GM23338 (cell line): ENCODE results near the gene DCDC1.

Source experiments
- CREB1 ChIP-seq: fragments of 250-450 bp; sonication (Bioruptor Pico); IDR thresholded peaks from 2 replicates; pipeline ENCODE4 v1.5.0; 2020; ENCODE audit warnings: low read depth, mild to moderate bottlenecking, moderate library complexity
- EZH2 ChIP-seq: fragments of 200-600 bp; sonication (generic); IDR thresholded peaks from one replicate; pipeline ENCODE4 v1.8.0; 2017; ENCODE audit warnings: antibody characterized with exemption, mild to moderate bottlenecking, low read depth; ENCODE audit not compliant: unreplicated experiment
- EZH2phosphoT487 ChIP-seq: fragments of 200-600 bp; sonication (generic); IDR thresholded peaks from one replicate; pipeline ENCODE4 v1.8.1; 2018; ENCODE audit warnings: antibody characterized with exemption; ENCODE audit not compliant: unreplicated experiment
- POLR2AphosphoS5 ChIP-seq: IDR thresholded peaks from 2 replicates; pipeline ENCODE4 v1.6.1; 2016; ENCODE audit warnings: antibody characterized with exemption, low read depth
- TF ChIP-seq, protein P1 (sequence below), 2 experiments: fragments of 200-600 bp in 1 of 2; sonication (generic) in 1 of 2; conservative IDR thresholded peaks; 2 replicates each; pipeline versions ENCODE4 v1.5.1 to v1.6.1; 2016 to 2017; ENCODE audit warnings: antibody characterized with exemption in 2 of 2, low read depth in 2 of 2, mild to moderate bottlenecking in 2 of 2, moderate library complexity in 1 of 2
- TF ChIP-seq, protein P2 (sequence below): IDR thresholded peaks from one replicate; pipeline ENCODE4 v1.6.1; 2018; ENCODE audit warnings: antibody characterized with exemption; ENCODE audit not compliant: unreplicated experiment

DNA sequence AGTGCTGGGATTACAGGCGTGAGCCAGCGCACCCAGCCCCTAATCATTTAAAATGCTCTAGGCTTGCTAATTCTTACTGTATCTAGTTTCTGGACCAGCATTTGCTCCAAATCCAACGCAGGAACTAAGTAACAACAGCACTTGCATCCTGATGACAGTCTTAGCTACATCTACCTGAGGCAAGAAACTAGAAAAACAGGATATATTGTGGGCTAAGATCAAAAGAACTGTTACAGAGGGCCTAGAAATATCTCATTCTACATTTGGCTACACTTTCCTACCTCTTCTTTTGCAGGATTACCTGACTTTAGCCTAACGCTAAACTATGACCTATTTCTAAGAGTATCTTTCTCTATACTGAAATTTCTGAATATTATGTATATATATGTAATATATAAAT lies 7.8 kb downstream of the DCDC1 start:
- TF ChIP-seq EZH2 (no peak), POLR2AphosphoS5 (no peak), CREB1 (CRISPR knock-in tag) (no peak), EZH2phosphoT487 (no peak)
- TF ChIP-seq, protein P1, sequence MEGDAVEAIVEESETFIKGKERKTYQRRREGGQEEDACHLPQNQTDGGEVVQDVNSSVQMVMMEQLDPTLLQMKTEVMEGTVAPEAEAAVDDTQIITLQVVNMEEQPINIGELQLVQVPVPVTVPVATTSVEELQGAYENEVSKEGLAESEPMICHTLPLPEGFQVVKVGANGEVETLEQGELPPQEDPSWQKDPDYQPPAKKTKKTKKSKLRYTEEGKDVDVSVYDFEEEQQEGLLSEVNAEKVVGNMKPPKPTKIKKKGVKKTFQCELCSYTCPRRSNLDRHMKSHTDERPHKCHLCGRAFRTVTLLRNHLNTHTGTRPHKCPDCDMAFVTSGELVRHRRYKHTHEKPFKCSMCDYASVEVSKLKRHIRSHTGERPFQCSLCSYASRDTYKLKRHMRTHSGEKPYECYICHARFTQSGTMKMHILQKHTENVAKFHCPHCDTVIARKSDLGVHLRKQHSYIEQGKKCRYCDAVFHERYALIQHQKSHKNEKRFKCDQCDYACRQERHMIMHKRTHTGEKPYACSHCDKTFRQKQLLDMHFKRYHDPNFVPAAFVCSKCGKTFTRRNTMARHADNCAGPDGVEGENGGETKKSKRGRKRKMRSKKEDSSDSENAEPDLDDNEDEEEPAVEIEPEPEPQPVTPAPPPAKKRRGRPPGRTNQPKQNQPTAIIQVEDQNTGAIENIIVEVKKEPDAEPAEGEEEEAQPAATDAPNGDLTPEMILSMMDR (conservative IDR thresholded peaks at IDR 0.05; ENCODE audit: low read depth in 2 of 2): no peak
- TF ChIP-seq, protein P2, sequence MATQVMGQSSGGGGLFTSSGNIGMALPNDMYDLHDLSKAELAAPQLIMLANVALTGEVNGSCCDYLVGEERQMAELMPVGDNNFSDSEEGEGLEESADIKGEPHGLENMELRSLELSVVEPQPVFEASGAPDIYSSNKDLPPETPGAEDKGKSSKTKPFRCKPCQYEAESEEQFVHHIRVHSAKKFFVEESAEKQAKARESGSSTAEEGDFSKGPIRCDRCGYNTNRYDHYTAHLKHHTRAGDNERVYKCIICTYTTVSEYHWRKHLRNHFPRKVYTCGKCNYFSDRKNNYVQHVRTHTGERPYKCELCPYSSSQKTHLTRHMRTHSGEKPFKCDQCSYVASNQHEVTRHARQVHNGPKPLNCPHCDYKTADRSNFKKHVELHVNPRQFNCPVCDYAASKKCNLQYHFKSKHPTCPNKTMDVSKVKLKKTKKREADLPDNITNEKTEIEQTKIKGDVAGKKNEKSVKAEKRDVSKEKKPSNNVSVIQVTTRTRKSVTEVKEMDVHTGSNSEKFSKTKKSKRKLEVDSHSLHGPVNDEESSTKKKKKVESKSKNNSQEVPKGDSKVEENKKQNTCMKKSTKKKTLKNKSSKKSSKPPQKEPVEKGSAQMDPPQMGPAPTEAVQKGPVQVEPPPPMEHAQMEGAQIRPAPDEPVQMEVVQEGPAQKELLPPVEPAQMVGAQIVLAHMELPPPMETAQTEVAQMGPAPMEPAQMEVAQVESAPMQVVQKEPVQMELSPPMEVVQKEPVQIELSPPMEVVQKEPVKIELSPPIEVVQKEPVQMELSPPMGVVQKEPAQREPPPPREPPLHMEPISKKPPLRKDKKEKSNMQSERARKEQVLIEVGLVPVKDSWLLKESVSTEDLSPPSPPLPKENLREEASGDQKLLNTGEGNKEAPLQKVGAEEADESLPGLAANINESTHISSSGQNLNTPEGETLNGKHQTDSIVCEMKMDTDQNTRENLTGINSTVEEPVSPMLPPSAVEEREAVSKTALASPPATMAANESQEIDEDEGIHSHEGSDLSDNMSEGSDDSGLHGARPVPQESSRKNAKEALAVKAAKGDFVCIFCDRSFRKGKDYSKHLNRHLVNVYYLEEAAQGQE: no peak
